ENCODE results near the gene ARV1.

DNA sequence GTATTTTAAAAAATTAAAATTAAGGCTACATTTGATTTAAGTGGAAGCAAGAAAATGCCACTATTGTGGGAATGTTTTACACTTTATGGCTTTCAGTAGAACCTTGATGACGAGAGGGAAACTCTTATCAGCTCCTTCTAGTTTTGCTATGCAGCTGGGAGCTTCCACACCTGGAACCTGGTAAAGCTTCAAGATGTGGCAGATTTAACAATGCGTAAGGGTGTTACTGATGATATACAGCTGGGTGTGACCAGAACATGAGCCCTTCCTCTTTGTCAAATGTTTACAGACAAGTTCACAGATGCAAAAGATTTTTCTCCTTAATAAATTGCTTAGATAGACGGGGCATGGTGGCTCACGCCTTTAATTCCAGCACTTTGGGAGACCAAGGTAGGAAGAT, 20.5 kb upstream of the ARV1 start:
- TF ChIP-seq, protein P1, sequence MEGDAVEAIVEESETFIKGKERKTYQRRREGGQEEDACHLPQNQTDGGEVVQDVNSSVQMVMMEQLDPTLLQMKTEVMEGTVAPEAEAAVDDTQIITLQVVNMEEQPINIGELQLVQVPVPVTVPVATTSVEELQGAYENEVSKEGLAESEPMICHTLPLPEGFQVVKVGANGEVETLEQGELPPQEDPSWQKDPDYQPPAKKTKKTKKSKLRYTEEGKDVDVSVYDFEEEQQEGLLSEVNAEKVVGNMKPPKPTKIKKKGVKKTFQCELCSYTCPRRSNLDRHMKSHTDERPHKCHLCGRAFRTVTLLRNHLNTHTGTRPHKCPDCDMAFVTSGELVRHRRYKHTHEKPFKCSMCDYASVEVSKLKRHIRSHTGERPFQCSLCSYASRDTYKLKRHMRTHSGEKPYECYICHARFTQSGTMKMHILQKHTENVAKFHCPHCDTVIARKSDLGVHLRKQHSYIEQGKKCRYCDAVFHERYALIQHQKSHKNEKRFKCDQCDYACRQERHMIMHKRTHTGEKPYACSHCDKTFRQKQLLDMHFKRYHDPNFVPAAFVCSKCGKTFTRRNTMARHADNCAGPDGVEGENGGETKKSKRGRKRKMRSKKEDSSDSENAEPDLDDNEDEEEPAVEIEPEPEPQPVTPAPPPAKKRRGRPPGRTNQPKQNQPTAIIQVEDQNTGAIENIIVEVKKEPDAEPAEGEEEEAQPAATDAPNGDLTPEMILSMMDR (IDR thresholded peaks at IDR 0.05): no peak
- no peak for TF ChIP-seq ZFX (IDR thresholded peaks at IDR 0.05; ENCODE audit: borderline replicate concordance)

Measured in 22Rv1 (cell line).